Measurements from ENCODE around the gene HMGCS1. TPM values are rescaled to one million over a fixed set of nuclear protein-coding genes. Genes with fewer than 3 reads are reported as not detected.
"Not testable (repeated sequence)": the region's sequence is repeated elsewhere in the genome, so short reads cannot be mapped to it uniquely, and the experiment has no call there.

HMGCS1 gene
- total and polyA plus RNA-seq, 5 donors from 2014 or later, result 5.4 to 58.9 (median 8.1) TPM

- Histone ChIP-seq H3K27ac (ENCODE audit: insufficient read depth, low read length, poor library complexity, severe bottlenecking) (peak overlapping the region; percentile 98), H3K36me3 (ENCODE audit: control insufficient read depth, insufficient read depth, low read length) (no peaks in the 10 kb centered on the region), H3K9me3 (ENCODE audit: control insufficient read depth in 2 of 2, low read length in 2 of 2) (no peaks in the 10 kb centered on the region), H3K4me1 (ENCODE audit: control insufficient read depth, insufficient read depth, low read length, poor library complexity, severe bottlenecking) (peaks cover 14% of the 10 kb centered on the region), H3K27me3 (ENCODE audit: control insufficient read depth, insufficient read depth, low read length) (no peaks in the 10 kb centered on the region), H3K4me3 (ENCODE audit: low read depth, low read length) (peak overlapping the region; percentile 86)
- Mint-ChIP-seq H3K4me3 (peak overlapping the region; percentile 80 to 97 (median 92)), H3K4me1 (peaks cover 14 to 38% (median 34%) of the 10 kb centered on the region in 4 donors), H3K36me3 (no peaks in the 10 kb centered on the region), H3K27ac (peak overlapping the region; percentile 97 to 98 (median 97)), H3K27me3 (no peaks in the 10 kb centered on the region), H3K9me3 (peaks cover 0 to 2% (median 0%) of the 10 kb centered on the region in 7 donors)
- DNase-seq (peak in 1 of 3 donors; percentile 69), ATAC-seq (ENCODE audit: low read depth in 2 of 2) (peak; percentile 1)
These were observed 545 bp downstream of the HMGCS1 start for GRCh38 chr5:43312699-43313034.

- H3K4me3 Mint-ChIP-seq, result peak overlapping the region; percentile 80 to 97 (median 92)
- no peaks in the 10 kb centered on the region for H3K27me3 ChIP-seq (ENCODE audit: control insufficient read depth, insufficient read depth, low read length)
- DNase-seq, result no peak
- peaks cover 14% of the 10 kb centered on the region for H3K4me1 ChIP-seq (ENCODE audit: control insufficient read depth, insufficient read depth, low read length, poor library complexity, severe bottlenecking)
- H3K27ac ChIP-seq (ENCODE audit: insufficient read depth, low read length, poor library complexity, severe bottlenecking), result peak overlapping the region; percentile 98
- H3K36me3 ChIP-seq (ENCODE audit: control insufficient read depth, insufficient read depth, low read length), result no peaks in the 10 kb centered on the region
- H3K27me3 Mint-ChIP-seq, result no peaks in the 10 kb centered on the region
- no peaks in the 10 kb centered on the region for H3K36me3 Mint-ChIP-seq
- peak overlapping the region; percentile 86 for H3K4me3 ChIP-seq (ENCODE audit: low read depth, low read length)
- no peaks in the 10 kb centered on the region for H3K9me3 ChIP-seq (ENCODE audit: control insufficient read depth in 2 of 2, low read length in 2 of 2)
- peaks cover 0 to 2% (median 0%) of the 10 kb centered on the region in 7 donors for H3K9me3 Mint-ChIP-seq
- H3K27ac Mint-ChIP-seq, result peak overlapping the region; percentile 97 to 98 (median 97)
- peaks cover 14 to 39% (median 35%) of the 10 kb centered on the region in 4 donors for H3K4me1 Mint-ChIP-seq
- ATAC-seq (ENCODE audit: low read depth in 2 of 2), result no peak
These were observed 1.0 kb downstream of the HMGCS1 start for GRCh38 chr5:43312076-43312661.

GRCh38 chr5:43309637-43310036 is 3.6 kb downstream of the HMGCS1 start:
- DNase-seq (no peak), ATAC-seq (ENCODE audit: low read depth in 2 of 2) (no peak)
- Histone ChIP-seq H3K4me3 (ENCODE audit: low read depth, low read length) (no peak overlapping the region), H3K27me3 (ENCODE audit: control insufficient read depth, insufficient read depth, low read length) (no peaks in the 10 kb centered on the region), H3K36me3 (ENCODE audit: control insufficient read depth, insufficient read depth, low read length) (no peaks in the 10 kb centered on the region), H3K4me1 (ENCODE audit: control insufficient read depth, insufficient read depth, low read length, poor library complexity, severe bottlenecking) (peaks cover 24% of the 10 kb centered on the region), H3K9me3 (ENCODE audit: control insufficient read depth in 2 of 2, low read length in 2 of 2) (no peaks in the 10 kb centered on the region), H3K27ac (ENCODE audit: insufficient read depth, low read length, poor library complexity, severe bottlenecking) (no peak overlapping the region)
- H3K27me3 Mint-ChIP-seq, result no peaks in the 10 kb centered on the region
- no peak overlapping the region for H3K4me3 Mint-ChIP-seq
- peak overlapping the region in 1 of 3 donors; percentile 73 for H3K27ac Mint-ChIP-seq
- peaks cover 0 to 2% (median 0%) of the 10 kb centered on the region in 7 donors for H3K9me3 Mint-ChIP-seq
- H3K4me1 Mint-ChIP-seq, result peaks cover 18 to 55% (median 44%) of the 10 kb centered on the region in 4 donors
- H3K36me3 Mint-ChIP-seq, result no peaks in the 10 kb centered on the region

- Mint-ChIP-seq H3K4me3 (peak overlapping the region in 1 of 4 donors; percentile 21), H3K27me3 (no peaks in the 10 kb centered on the region), H3K27ac (peak overlapping the region in 1 of 3 donors; percentile 73), H3K36me3 (no peaks in the 10 kb centered on the region), H3K4me1 (peaks cover 20 to 60% (median 47%) of the 10 kb centered on the region in 4 donors), H3K9me3 (no peaks in the 10 kb centered on the region)
- no peak overlapping the region for H3K4me3 ChIP-seq (ENCODE audit: low read depth, low read length)
- H3K4me1 ChIP-seq (ENCODE audit: control insufficient read depth, insufficient read depth, low read length, poor library complexity, severe bottlenecking), result peaks cover 24% of the 10 kb centered on the region
- no peaks in the 10 kb centered on the region for H3K9me3 ChIP-seq (ENCODE audit: control insufficient read depth in 2 of 2, low read length in 2 of 2)
- DNase-seq (no peak), ATAC-seq (ENCODE audit: low read depth in 2 of 2) (no peak)
- no peaks in the 10 kb centered on the region for H3K27me3 ChIP-seq (ENCODE audit: control insufficient read depth, insufficient read depth, low read length)
- no peaks in the 10 kb centered on the region for H3K36me3 ChIP-seq (ENCODE audit: control insufficient read depth, insufficient read depth, low read length)
- H3K27ac ChIP-seq (ENCODE audit: insufficient read depth, low read length, poor library complexity, severe bottlenecking), result no peak overlapping the region
These were observed 4.1 kb downstream of the HMGCS1 start for GRCh38 chr5:43309122-43309521.

- not testable (repeated sequence) for H3K4me3 ChIP-seq (ENCODE audit: low read depth, low read length); H3K36me3 Mint-ChIP-seq; DNase-seq; H3K27me3 Mint-ChIP-seq; H3K9me3 Mint-ChIP-seq; H3K27me3 ChIP-seq (ENCODE audit: control insufficient read depth, insufficient read depth, low read length); H3K9me3 ChIP-seq (ENCODE audit: control insufficient read depth in 2 of 2, low read length in 2 of 2); H3K27ac ChIP-seq (ENCODE audit: insufficient read depth, low read length, poor library complexity, severe bottlenecking); H3K36me3 ChIP-seq (ENCODE audit: control insufficient read depth, insufficient read depth, low read length); ATAC-seq (ENCODE audit: low read depth in 2 of 2)
- H3K4me1 ChIP-seq (ENCODE audit: control insufficient read depth, insufficient read depth, low read length, poor library complexity, severe bottlenecking), result peaks cover 18% of the 10 kb centered on the region
- H3K4me3 Mint-ChIP-seq, result peak overlapping the region in 1 of 4 donors; percentile 5
- peaks cover 30 to 61% (median 46%) of the 10 kb centered on the region in 4 donors for H3K4me1 Mint-ChIP-seq
- H3K27ac Mint-ChIP-seq, result peak overlapping the region in 2 of 3 donors; percentile 20 to 42
These were observed 6.3 kb downstream of the HMGCS1 start for GRCh38 chr5:43306954-43307353.

GRCh38 chr5:43305948-43306565 is 7.2 kb downstream of the HMGCS1 start:
- peak overlapping the region; percentile 42 for H3K27ac ChIP-seq (ENCODE audit: insufficient read depth, low read length, poor library complexity, severe bottlenecking)

GRCh38 chr5:43304525-43304924 is 8.7 kb downstream of the HMGCS1 start:
- H3K4me3 ChIP-seq (ENCODE audit: low read depth, low read length), result peak overlapping the region; percentile 64
- H3K36me3 Mint-ChIP-seq, result peaks cover 10% of the 10 kb centered on the region
- H3K27ac ChIP-seq (ENCODE audit: insufficient read depth, low read length, poor library complexity, severe bottlenecking), result no peak overlapping the region
- no peaks in the 10 kb centered on the region for H3K27me3 ChIP-seq (ENCODE audit: control insufficient read depth, insufficient read depth, low read length)
- H3K36me3 ChIP-seq (ENCODE audit: control insufficient read depth, insufficient read depth, low read length), result peaks cover 3% of the 10 kb centered on the region
- peaks cover 10% of the 10 kb centered on the region for H3K4me1 ChIP-seq (ENCODE audit: control insufficient read depth, insufficient read depth, low read length, poor library complexity, severe bottlenecking)
- peak in 2 of 3 donors; percentile 37 to 60 for DNase-seq
- H3K9me3 Mint-ChIP-seq, result no peaks in the 10 kb centered on the region
- ATAC-seq (ENCODE audit: low read depth in 2 of 2), result no peak
- H3K4me3 Mint-ChIP-seq, result peak overlapping the region; percentile 31 to 63 (median 58)
- no peaks in the 10 kb centered on the region for H3K9me3 ChIP-seq (ENCODE audit: control insufficient read depth in 2 of 2, low read length in 2 of 2)
- no peaks in the 10 kb centered on the region for H3K27me3 Mint-ChIP-seq
- peaks cover 31 to 60% (median 49%) of the 10 kb centered on the region in 4 donors for H3K4me1 Mint-ChIP-seq
- peak overlapping the region in 2 of 3 donors; percentile 66 to 71 for H3K27ac Mint-ChIP-seq

More at GRCh38 chr5:43305948-43306565, 7.2 kb downstream of the HMGCS1 start:
- Mint-ChIP-seq H3K9me3 (no peaks in the 10 kb centered on the region), H3K4me1 (peaks cover 31 to 61% (median 48%) of the 10 kb centered on the region in 4 donors), H3K27ac (peak overlapping the region in 2 of 3 donors; percentile 20 to 46), H3K36me3 (peaks cover 10% of the 10 kb centered on the region), H3K4me3 (peak overlapping the region in 1 of 4 donors; percentile 24), H3K27me3 (no peaks in the 10 kb centered on the region)
- DNase-seq (peak in 2 of 3 donors; percentile 63 to 82), ATAC-seq (ENCODE audit: low read depth in 2 of 2) (peak; percentile 45 to 71)
- Histone ChIP-seq H3K4me1 (ENCODE audit: control insufficient read depth, insufficient read depth, low read length, poor library complexity, severe bottlenecking) (peaks cover 13% of the 10 kb centered on the region), H3K27me3 (ENCODE audit: control insufficient read depth, insufficient read depth, low read length) (no peaks in the 10 kb centered on the region), H3K9me3 (ENCODE audit: control insufficient read depth in 2 of 2, low read length in 2 of 2) (no peaks in the 10 kb centered on the region), H3K36me3 (ENCODE audit: control insufficient read depth, insufficient read depth, low read length) (no peaks in the 10 kb centered on the region), H3K4me3 (ENCODE audit: low read depth, low read length) (peak overlapping the region; percentile 7)
